ENCODE measurements around the gene LGI4.

GRCh38 chr19:35086455-35086854 lies 48.4 kb downstream of the LGI4 start:
- TF ChIP-seq POLR2A (IDR thresholded peaks at IDR 0.05) (no peak), CTCF (IDR thresholded peaks at IDR 0.05) (no peak)
